Vagina (tissue), 2 donors: ENCODE measurements around the gene THADA. TPM values are rescaled to one million over a fixed set of nuclear protein-coding genes. Genes with fewer than 3 reads are reported as not detected.

Experiments
- DNase-seq, 2 donors: peaks; one replicate each; pipeline ENCODE4 v3.0.0-alpha.2; 2017; ENCODE audit errors: extremely low spot score in 2 of 2
- H3K27ac ChIP-seq: fragments of 200-600 bp; sonication (generic); one replicate; pipeline ENCODE4 v1.5.1; 2019
- H3K27me3 ChIP-seq: fragments of 200-600 bp; sonication (generic); one replicate; pipeline ENCODE4 v1.5.1; 2019
- H3K36me3 ChIP-seq, 2 donors: fragments of 200-600 bp; sonication (generic); one replicate each; pipeline ENCODE4 v1.5.1; 2017 to 2019
- H3K4me1 ChIP-seq: fragments of 200-600 bp; sonication (generic); one replicate; pipeline ENCODE4 v1.5.1; 2019
- H3K4me3 ChIP-seq, 2 donors: fragments of 200-600 bp; sonication (generic); 1 replicate in 1 of 2; 2 replicates in 1 of 2; pipeline ENCODE4 v1.5.1; 2016 to 2019
- H3K9me3 ChIP-seq: fragments of 200-600 bp; sonication (generic); one replicate; pipeline ENCODE4 v1.5.1; 2019
- CTCF ChIP-seq, 3 experiments: fragments of 450-650 bp in 2 of 3; fragments of 200-600 bp in 1 of 3; sonication (generic) in 1 of 3; IDR thresholded peaks; one replicate each; pipeline ENCODE4 v1.5.1; 2017 to 2019; ENCODE audit warnings: antibody characterized with exemption in 3 of 3, mild to moderate bottlenecking in 2 of 3, moderate library complexity in 2 of 3
- POLR2A ChIP-seq, 2 donors: fragments of 450-650 bp; IDR thresholded peaks; one replicate each; pipeline ENCODE4 v1.6.1; 2017; ENCODE audit warnings: antibody characterized with exemption in 2 of 2, mild to moderate bottlenecking in 2 of 2, moderate library complexity in 2 of 2
- POLR2AphosphoS5 ChIP-seq, 2 donors: sonication (generic); formaldehyde crosslinking; IDR thresholded peaks; one replicate each; pipeline ENCODE4 v1.9.0; 2017; ENCODE audit warnings: antibody characterized with exemption in 2 of 2, mild to moderate bottlenecking in 2 of 2, low read depth in 1 of 2; ENCODE audit not compliant: insufficient read depth in 1 of 2
- intact Hi-C: fragments of 100-400 bp; cut with DNase I; formaldehyde crosslinking; loops from one replicate; pipeline ENCODE4 v1.15.1; 2023
- total RNA-seq: library from RNA; depleted of rRNA; stranded (reverse); fragments of >200 nt; gene quantifications from one replicate; pipeline ENCODE4 v1.2.3, GENCODE V29; 2016

Gene THADA
- total RNA-seq, 1 donor from 2014 or later, result 32.2 TPM

DNA sequence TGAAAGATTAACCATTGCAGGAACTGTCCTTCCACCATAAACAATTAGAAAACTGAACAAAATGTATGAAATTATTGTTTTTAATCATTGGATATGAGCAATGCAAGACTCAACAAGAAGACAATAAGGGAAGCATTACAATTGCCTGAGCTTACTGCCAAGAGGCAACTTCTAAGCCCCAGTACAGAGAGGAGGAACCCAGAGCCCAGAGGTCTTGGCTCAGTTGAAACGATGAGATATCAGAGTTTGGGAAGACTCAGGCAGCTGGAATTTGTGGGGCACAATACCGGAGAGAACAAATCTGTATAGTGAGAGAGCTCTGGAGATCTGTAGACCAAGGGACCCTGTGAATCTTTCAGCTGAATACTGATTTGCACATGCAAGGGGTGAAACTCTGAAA lies 288.8 kb downstream of the THADA start:
- Histone ChIP-seq H3K36me3 (no peaks in the 10 kb centered on the region), H3K4me3 (no peak overlapping the region), H3K4me1 (peaks cover 48% of the 10 kb centered on the region), H3K27ac (peak overlapping the region; percentile 85), H3K9me3 (no peaks in the 10 kb centered on the region), H3K27me3 (no peaks in the 10 kb centered on the region)
- DNase-seq, result no peak
- intact Hi-C loops, result no loop called here
- TF ChIP-seq POLR2A (IDR thresholded peaks at IDR 0.05), result no peak
- no peak for TF ChIP-seq POLR2AphosphoS5 (IDR thresholded peaks at IDR 0.05; ENCODE audit: insufficient read depth in 1 of 2, low read depth in 1 of 2)
- no peak for TF ChIP-seq CTCF (IDR thresholded peaks at IDR 0.05)

DNA sequence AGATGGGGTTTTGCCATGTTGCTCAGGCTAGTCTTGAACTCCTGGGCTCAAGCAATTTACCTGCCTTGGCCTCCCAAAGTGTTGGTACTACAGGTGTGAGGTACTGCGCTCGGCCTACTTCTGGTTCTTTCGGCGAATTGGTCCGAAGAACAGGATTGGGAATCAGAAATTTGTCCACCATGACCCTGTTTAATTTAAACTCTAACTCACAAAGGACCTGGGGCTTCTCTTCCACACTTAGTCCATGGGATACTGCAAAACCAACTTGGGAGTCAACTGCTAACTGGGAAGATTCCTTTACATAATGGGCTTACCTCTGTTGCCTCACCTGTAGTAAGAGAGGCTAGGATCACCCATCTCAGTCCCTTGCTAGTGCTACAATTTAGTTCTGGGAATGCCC lies 289.6 kb downstream of the THADA start:
- no peak overlapping the region for H3K4me3 ChIP-seq
- TF ChIP-seq POLR2A (IDR thresholded peaks at IDR 0.05) (no peak), POLR2AphosphoS5 (IDR thresholded peaks at IDR 0.05; ENCODE audit: insufficient read depth in 1 of 2, low read depth in 1 of 2) (no peak), CTCF (IDR thresholded peaks at IDR 0.05) (no peak)
- intact Hi-C loops, result no loop called here

GRCh38 chr2:43305517-43305916 lies 290.3 kb downstream of the THADA start:
- Histone ChIP-seq H3K4me1 (peaks cover 52% of the 10 kb centered on the region), H3K36me3 (no peaks in the 10 kb centered on the region)
- no peak for DNase-seq

More for the DNA sequence above, 289.6 kb downstream of the THADA start:
- Histone ChIP-seq H3K4me1 (peaks cover 48% of the 10 kb centered on the region), H3K27ac (peak overlapping the region; percentile 85), H3K36me3 (no peaks in the 10 kb centered on the region), H3K9me3 (no peaks in the 10 kb centered on the region), H3K27me3 (no peaks in the 10 kb centered on the region)
- DNase-seq, result peak in 1 of 2 donors; percentile 75

GRCh38 chr2:43305012-43305411 lies 290.8 kb downstream of the THADA start:
- no peak for DNase-seq

More at GRCh38 chr2:43305517-43305916, 290.3 kb downstream of the THADA start:
- Histone ChIP-seq H3K4me3 (no peak overlapping the region), H3K27ac (peak overlapping the region; percentile 85), H3K27me3 (no peaks in the 10 kb centered on the region), H3K9me3 (no peaks in the 10 kb centered on the region)
- intact Hi-C loops, result no loop called here
- TF ChIP-seq POLR2AphosphoS5 (IDR thresholded peaks at IDR 0.05; ENCODE audit: insufficient read depth in 1 of 2, low read depth in 1 of 2) (no peak), CTCF (IDR thresholded peaks at IDR 0.05) (no peak), POLR2A (IDR thresholded peaks at IDR 0.05) (no peak)

More at GRCh38 chr2:43305012-43305411, 290.8 kb downstream of the THADA start:
- no peaks in the 10 kb centered on the region for H3K27me3 ChIP-seq
- intact Hi-C loops, result no loop called here
- H3K36me3 ChIP-seq, result no peaks in the 10 kb centered on the region
- TF ChIP-seq CTCF (IDR thresholded peaks at IDR 0.05) (no peak), POLR2A (IDR thresholded peaks at IDR 0.05) (no peak), POLR2AphosphoS5 (IDR thresholded peaks at IDR 0.05; ENCODE audit: insufficient read depth in 1 of 2, low read depth in 1 of 2) (no peak)
- H3K4me1 ChIP-seq, result peaks cover 56% of the 10 kb centered on the region
- H3K4me3 ChIP-seq, result no peak overlapping the region
- no peaks in the 10 kb centered on the region for H3K9me3 ChIP-seq
- peak overlapping the region; percentile 85 for H3K27ac ChIP-seq
